Measurements from ENCODE around the gene DLL3. TPM values are rescaled to one million over a fixed set of nuclear protein-coding genes. Genes with fewer than 3 reads are reported as not detected.

DLL3 gene
- total RNA-seq (2022; extraction: Qiagen RNA extraction; ENCODE audit: low read depth): 6.3 to 11.9 TPM (median 11.1 TPM) in 5 replicates

GRCh38 chr19:39498798-39499642 is at the start of gene DLL3:
Gene DLL3, plus strand, starts transcription at chr19:39498947. Its CDS starts 28 bp downstream, at chr19:39498975.

GRCh38 chr19:39480337-39481228 is 18.2 kb upstream of the DLL3 start, which contains the start of gene TIMM50:
Gene TIMM50, plus strand, starts transcription at chr19:39480838. Its CDS starts 16 bp downstream, at chr19:39480854.

GRCh38 chr19:39514840-39515550 is 16.2 kb downstream of the DLL3 start, which contains the start of gene SELENOV:
Gene SELENOV, plus strand, starts transcription at chr19:39515139. Its CDS starts 74 bp downstream, at chr19:39515213.

GRCh38 chr19:39532233-39533002 is 33.7 kb downstream of the DLL3 start, which contains the start of gene EID2B:
Gene EID2B, minus strand, starts transcription at chr19:39532852. Its CDS starts 50 bp downstream, at chr19:39532802.

GRCh38 chr19:39539518-39540332 is 41.0 kb downstream of the DLL3 start, which contains the start of gene EID2:
Gene EID2, minus strand, starts transcription at chr19:39540161. Its CDS starts 82 bp downstream, at chr19:39540079.

Other genes starting within 250 kb of the DLL3 start
- gene IFNL2, start 230.6 kb upstream of the DLL3 start, total RNA-seq (2022; extraction: Qiagen RNA extraction; ENCODE audit: low read depth): not detected in 5 replicates
- 0.23 to 0.28 TPM in 2 of 5 replicates, not detected in the others for gene IFNL1, start 202.5 kb upstream of the DLL3 start, total RNA-seq (2022; extraction: Qiagen RNA extraction; ENCODE audit: low read depth)
- gene LRFN1, start 178.1 kb upstream of the DLL3 start, total RNA-seq (2022; extraction: Qiagen RNA extraction; ENCODE audit: low read depth): 8.1 to 13.5 TPM (median 12.4 TPM) in 5 replicates
- 0.66 to 0.81 TPM (median 0.67 TPM) in 3 of 5 replicates, not detected in the others for gene GMFG, start 162.9 kb upstream of the DLL3 start, total RNA-seq (2022; extraction: Qiagen RNA extraction; ENCODE audit: low read depth)
- 108 to 185 TPM (median 171 TPM) in 5 replicates for gene SAMD4B, start 156.5 kb upstream of the DLL3 start, total RNA-seq (2022; extraction: Qiagen RNA extraction; ENCODE audit: low read depth)
- gene PAF1, start 107.8 kb upstream of the DLL3 start, total RNA-seq (2022; extraction: Qiagen RNA extraction; ENCODE audit: low read depth): 67.3 to 78.0 TPM (median 73.7 TPM) in 5 replicates
- gene MED29, start 107.6 kb upstream of the DLL3 start, total RNA-seq (2022; extraction: Qiagen RNA extraction; ENCODE audit: low read depth): 59.2 to 65.9 TPM (median 63.2 TPM) in 5 replicates
- gene ZFP36, start 92.1 kb upstream of the DLL3 start, total RNA-seq (2022; extraction: Qiagen RNA extraction; ENCODE audit: low read depth): 57.1 to 99.4 TPM (median 73.3 TPM) in 5 replicates
- gene PLEKHG2, start 86.3 kb upstream of the DLL3 start, total RNA-seq (2022; extraction: Qiagen RNA extraction; ENCODE audit: low read depth): 38.2 to 63.9 TPM (median 46.0 TPM) in 5 replicates
- 6,019 to 7,343 TPM (median 7,191 TPM) in 5 replicates for gene RPS16, start 63.0 kb upstream of the DLL3 start, total RNA-seq (2022; extraction: Qiagen RNA extraction; ENCODE audit: low read depth)
- 166 to 195 TPM (median 192 TPM) in 5 replicates for gene SUPT5H, start 53.4 kb upstream of the DLL3 start, total RNA-seq (2022; extraction: Qiagen RNA extraction; ENCODE audit: low read depth)
- 173 to 236 TPM (median 217 TPM) in 5 replicates for gene TIMM50, start 18.1 kb upstream of the DLL3 start, total RNA-seq (2022; extraction: Qiagen RNA extraction; ENCODE audit: low read depth)
- gene SELENOV, start 16.2 kb downstream of the DLL3 start, total RNA-seq (2022; extraction: Qiagen RNA extraction; ENCODE audit: low read depth): not detected in 5 replicates
- gene EID2B, start 33.9 kb downstream of the DLL3 start, total RNA-seq (2022; extraction: Qiagen RNA extraction; ENCODE audit: low read depth): 8.0 to 10.9 TPM (median 9.2 TPM) in 5 replicates
- gene EID2, start 41.2 kb downstream of the DLL3 start, total RNA-seq (2022; extraction: Qiagen RNA extraction; ENCODE audit: low read depth): 27.0 to 55.8 TPM (median 49.7 TPM) in 5 replicates
- gene LGALS13, start 103.6 kb downstream of the DLL3 start, total RNA-seq (2022; extraction: Qiagen RNA extraction; ENCODE audit: low read depth): not detected in 5 replicates
- gene LGALS16, start 157.0 kb downstream of the DLL3 start, total RNA-seq (2022; extraction: Qiagen RNA extraction; ENCODE audit: low read depth): not detected in 5 replicates
- gene LGALS14, start 205.5 kb downstream of the DLL3 start, total RNA-seq (2022; extraction: Qiagen RNA extraction; ENCODE audit: low read depth): not detected in 5 replicates
- not detected in 5 replicates for gene CLC, start 239.1 kb downstream of the DLL3 start, total RNA-seq (2022; extraction: Qiagen RNA extraction; ENCODE audit: low read depth)

All from A549 treated with RU486 at 1 μM for 4 hours (cell line).